Measurements from ENCODE around the gene CCM2.

DNA sequence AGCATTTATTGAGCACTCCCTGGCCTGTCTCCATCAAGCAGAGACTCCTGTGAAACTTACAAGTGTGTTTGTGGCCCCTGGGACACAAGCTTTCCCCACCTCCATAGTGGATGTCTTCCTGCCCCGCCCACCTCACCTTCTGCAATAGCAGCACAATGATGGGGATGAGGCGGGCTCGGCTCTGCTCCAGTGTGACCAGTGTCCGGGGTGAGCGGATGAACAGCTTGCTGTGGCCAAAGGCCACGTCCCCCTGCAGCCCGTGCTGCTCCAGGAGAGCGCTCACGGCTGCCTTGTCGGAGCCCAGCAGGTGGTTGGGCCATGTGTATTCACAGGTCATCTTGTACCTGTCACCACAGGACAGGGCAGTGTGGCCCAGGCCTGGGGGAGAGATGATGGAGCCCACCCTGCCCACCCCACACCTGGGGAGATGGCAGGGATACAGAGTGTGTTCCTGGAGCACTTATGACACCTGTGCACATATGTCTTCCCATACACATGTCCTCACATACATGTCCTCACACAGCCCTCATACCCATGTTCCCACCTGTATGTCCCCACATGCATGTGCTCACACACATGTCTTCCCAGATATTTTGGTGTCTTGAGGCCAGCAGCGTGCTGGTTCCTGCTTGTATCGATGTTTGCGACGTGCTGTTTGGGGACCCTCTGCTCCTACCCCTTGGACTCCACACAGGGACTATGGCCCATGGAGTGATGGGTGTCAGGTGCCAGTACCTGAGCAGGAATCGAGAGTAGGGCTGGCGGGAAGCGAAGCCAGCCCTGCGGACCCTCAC, 33.9 kb upstream of the CCM2 start:
- TF ChIP-seq, protein P1, sequence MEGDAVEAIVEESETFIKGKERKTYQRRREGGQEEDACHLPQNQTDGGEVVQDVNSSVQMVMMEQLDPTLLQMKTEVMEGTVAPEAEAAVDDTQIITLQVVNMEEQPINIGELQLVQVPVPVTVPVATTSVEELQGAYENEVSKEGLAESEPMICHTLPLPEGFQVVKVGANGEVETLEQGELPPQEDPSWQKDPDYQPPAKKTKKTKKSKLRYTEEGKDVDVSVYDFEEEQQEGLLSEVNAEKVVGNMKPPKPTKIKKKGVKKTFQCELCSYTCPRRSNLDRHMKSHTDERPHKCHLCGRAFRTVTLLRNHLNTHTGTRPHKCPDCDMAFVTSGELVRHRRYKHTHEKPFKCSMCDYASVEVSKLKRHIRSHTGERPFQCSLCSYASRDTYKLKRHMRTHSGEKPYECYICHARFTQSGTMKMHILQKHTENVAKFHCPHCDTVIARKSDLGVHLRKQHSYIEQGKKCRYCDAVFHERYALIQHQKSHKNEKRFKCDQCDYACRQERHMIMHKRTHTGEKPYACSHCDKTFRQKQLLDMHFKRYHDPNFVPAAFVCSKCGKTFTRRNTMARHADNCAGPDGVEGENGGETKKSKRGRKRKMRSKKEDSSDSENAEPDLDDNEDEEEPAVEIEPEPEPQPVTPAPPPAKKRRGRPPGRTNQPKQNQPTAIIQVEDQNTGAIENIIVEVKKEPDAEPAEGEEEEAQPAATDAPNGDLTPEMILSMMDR (IDR thresholded peaks at IDR 0.05), result no peak
- TF ChIP-seq POLR2A (IDR thresholded peaks at IDR 0.05) (no peak), EP300 (IDR thresholded peaks at IDR 0.05) (no peak)
